GM23248 (cell line): Measurements from ENCODE around the gene USP2. TPM values are rescaled to one million over a fixed set of nuclear protein-coding genes. Genes with fewer than 3 reads are reported as not detected.
A peak's percentile ranks its signal among the peaks of the same experiment; 100 is the strongest.
"Not testable (repeated sequence)": the region's sequence is repeated elsewhere in the genome, so short reads cannot be mapped to it uniquely, and the experiment has no call there.

Source experiments
- DNase-seq: peaks from one replicate; pipeline ENCODE4 v3.0.0-alpha.2; 2015
- H2AFZ ChIP-seq: fragments of 200-600 bp; sonication (generic); 2 replicates; pipeline ENCODE4 v1.6.1; 2016; ENCODE audit warnings: antibody characterized with exemption
- H3F3A ChIP-seq: fragments of 200-600 bp; sonication (generic); 2 replicates; pipeline ENCODE4 v1.6.1; 2016; ENCODE audit warnings: mild to moderate bottlenecking, antibody characterized with exemption, mixed run types; ENCODE audit not compliant: insufficient read depth
- H3K27ac ChIP-seq: fragments of 200-600 bp; sonication (generic); 2 replicates; pipeline ENCODE4 v1.5.1; 2016; ENCODE audit warnings: mild to moderate bottlenecking
- H3K27me3 ChIP-seq: fragments of 200-600 bp; sonication (generic); replicated peaks from 2 replicates; pipeline ENCODE4 v1.6.1; 2016; ENCODE audit warnings: mild to moderate bottlenecking; ENCODE audit not compliant: insufficient read depth
- H3K36me3 ChIP-seq: fragments of 200-600 bp; sonication (generic); 2 replicates; pipeline ENCODE4 v1.6.1; 2016; ENCODE audit warnings: low read depth, mild to moderate bottlenecking
- H3K4me1 ChIP-seq: fragments of 200-600 bp; sonication (generic); 2 replicates; pipeline ENCODE4 v1.6.1; 2016; ENCODE audit warnings: mild to moderate bottlenecking; ENCODE audit not compliant: insufficient read depth
- H3K4me2 ChIP-seq: fragments of 200-600 bp; sonication (generic); one replicate; pipeline ENCODE4 v1.6.1; 2016; ENCODE audit warnings: mild to moderate bottlenecking; ENCODE audit not compliant: unreplicated experiment
- H3K4me3 ChIP-seq: fragments of 200-600 bp; sonication (generic); 2 replicates; pipeline ENCODE4 v1.5.1; 2016; ENCODE audit warnings: mild to moderate bottlenecking
- H3K79me2 ChIP-seq: fragments of 200-600 bp; sonication (generic); 2 replicates; pipeline ENCODE4 v1.6.1; 2016; ENCODE audit warnings: mild to moderate bottlenecking; ENCODE audit not compliant: insufficient read depth
- H3K9ac ChIP-seq: fragments of 200-600 bp; sonication (generic); 2 replicates; pipeline ENCODE4 v1.6.1; 2016; ENCODE audit warnings: mild to moderate bottlenecking
- H3K9me2 ChIP-seq: fragments of 200-600 bp; sonication (generic); 2 replicates; pipeline ENCODE4 v1.6.1; 2016; ENCODE audit warnings: mixed run types, mild to moderate bottlenecking, moderate library complexity; ENCODE audit not compliant: insufficient read depth
- H3K9me3 ChIP-seq: fragments of 200-600 bp; sonication (generic); one replicate; pipeline ENCODE4 v1.6.1; 2017; ENCODE audit warnings: low read depth
- H4K20me1 ChIP-seq: fragments of 200-600 bp; sonication (generic); 2 replicates; pipeline ENCODE4 v1.6.0; 2016; ENCODE audit not compliant: insufficient read depth
- EZH2 ChIP-seq: fragments of 200-600 bp; sonication (generic); IDR thresholded peaks from 2 replicates; pipeline ENCODE4 v1.6.1; 2018; ENCODE audit warnings: antibody characterized with exemption, mild to moderate bottlenecking; ENCODE audit not compliant: insufficient read depth, poor library complexity, severe bottlenecking
- EZH2phosphoT487 ChIP-seq: fragments of 200-600 bp; sonication (generic); IDR thresholded peaks from 2 replicates; pipeline ENCODE4 v1.6.1; 2018; ENCODE audit warnings: antibody characterized with exemption, moderate library complexity, mild to moderate bottlenecking, low read depth; ENCODE audit not compliant: insufficient read depth
- WGBS, 2 experiments: methylation state at CpG; one replicate each; pipeline ENCODE4 v1.1.6; 2015 to 2017; ENCODE audit warnings: low lambda C conversion rate in 2 of 2, low coverage in 1 of 2; ENCODE audit errors: missing lambda C conversion rate in 2 of 2; 5-methylcytosine and 5-hydroxymethylcytosine counted together
- in situ Hi-C: fragments of 300-500 bp; cut with MboI; formaldehyde crosslinking; loops from 2 replicates; pipeline ENCODE4 v1.15.0; 2020
- polyA plus RNA-seq: library from polyadenylated mRNA; unstranded; fragments of >200 nt; fragmentation: Nextera tagmentation; extraction: Ambion mirVana; gene quantifications from 2 replicates; pipeline ENCODE4 v1.2.1, GENCODE V29; 2016
- total RNA-seq: library from RNA; depleted of rRNA; stranded (reverse); fragments of >200 nt; shearing (Covaris generic); gene quantifications from 2 replicates; pipeline ENCODE4 v1.2.3, GENCODE V29; 2014

USP2 gene
- total and polyA plus RNA-seq, 2 experiments from 2014 or later, result 0.33 TPM; not detected in 1

DNA sequence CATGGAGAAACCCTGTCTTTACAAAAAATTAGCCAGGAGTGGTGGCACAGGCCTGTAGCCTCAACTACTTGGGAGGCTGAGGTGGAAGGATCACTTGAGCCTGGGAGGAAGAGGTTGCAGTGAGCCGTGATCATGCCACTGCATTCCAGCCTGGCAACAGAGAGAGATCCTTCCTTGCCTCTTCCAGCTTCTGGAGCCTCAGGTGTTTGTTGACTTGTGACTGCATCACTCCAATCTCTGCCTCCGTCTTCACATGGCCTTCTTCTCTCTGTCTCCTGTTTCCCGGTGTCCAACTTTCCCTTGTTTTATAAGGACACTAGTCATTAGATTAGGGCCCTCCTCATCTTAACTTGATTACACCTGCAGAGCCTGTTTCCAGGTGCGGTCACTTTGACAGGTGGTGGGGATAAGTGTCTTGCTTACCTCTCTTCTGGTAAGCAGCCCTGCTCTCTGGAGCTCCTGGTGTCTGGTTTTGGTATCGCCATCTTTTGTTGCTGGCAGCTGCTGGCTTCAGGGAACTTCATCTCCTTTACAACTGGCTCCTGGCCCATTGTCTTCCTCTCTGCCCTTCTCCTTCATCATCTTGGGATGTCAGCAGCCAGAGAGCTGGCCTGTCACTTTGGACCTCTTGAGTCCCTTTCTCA lies 8.2 kb upstream of the USP2 start:
- Histone ChIP-seq H3K79me2 (no peaks in the 10 kb centered on the region), H2AFZ (no peak overlapping the region), H3K4me3 (no peak overlapping the region), H3K27ac (no peak overlapping the region), H3K9me2 (no peaks in the 10 kb centered on the region), H3K4me1 (no peaks in the 10 kb centered on the region), H3F3A (no peaks in the 10 kb centered on the region), H3K36me3 (no peaks in the 10 kb centered on the region), H3K9ac (no peak overlapping the region), H3K9me3 (no peaks in the 10 kb centered on the region), H3K27me3 (peaks cover 4% of the 10 kb centered on the region; the same call in 1 of the 2 replicates), H3K4me2 (no peak overlapping the region), H4K20me1 (no peaks in the 10 kb centered on the region)
- peak; percentile 22 for DNase-seq
- in situ Hi-C loops, result no loop called here
- 74% methylated on average over 5 of the region's 5 CpGs for WGBS, 2 experiments
- TF ChIP-seq EZH2phosphoT487 (no peak), EZH2 (no peak)

DNA sequence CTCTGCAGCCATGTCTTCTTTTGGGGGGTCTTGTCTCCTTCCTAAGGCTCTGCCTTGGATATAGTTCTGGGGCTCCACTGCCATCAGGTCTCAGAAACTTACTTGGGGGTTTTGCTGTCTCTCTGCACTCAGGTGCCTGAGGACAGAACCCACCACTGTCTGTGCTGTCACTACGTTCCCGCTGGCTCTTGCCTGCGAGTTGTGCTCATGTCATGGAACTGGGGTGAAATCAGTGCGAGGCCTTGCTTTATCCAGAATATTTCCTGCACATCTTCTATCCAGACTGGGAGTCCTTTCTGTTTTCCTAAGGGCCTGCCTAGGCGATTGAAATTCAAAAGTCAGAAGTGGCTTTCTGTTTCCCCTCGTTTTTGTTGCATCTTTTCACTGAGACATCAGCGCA lies 6.6 kb upstream of the USP2 start:
- 71 to 78% methylated on average over 7 of the region's 7 CpGs for WGBS, 2 experiments
- no peak overlapping the region for H3K27ac ChIP-seq
- no peaks in the 10 kb centered on the region for H3K36me3 ChIP-seq
- no peak overlapping the region for H2AFZ ChIP-seq
- in situ Hi-C loops, result no loop called here
- no peaks in the 10 kb centered on the region for H3K9me2 ChIP-seq
- H3K9me3 ChIP-seq, result no peaks in the 10 kb centered on the region
- no peak overlapping the region for H3K4me2 ChIP-seq
- no peak for DNase-seq
- H4K20me1 ChIP-seq, result no peaks in the 10 kb centered on the region
- no peaks in the 10 kb centered on the region for H3K79me2 ChIP-seq
- TF ChIP-seq EZH2 (no peak), EZH2phosphoT487 (no peak)
- no peaks in the 10 kb centered on the region for H3K27me3 ChIP-seq
- H3K4me3 ChIP-seq, result no peak overlapping the region
- H3F3A ChIP-seq, result no peaks in the 10 kb centered on the region
- H3K4me1 ChIP-seq, result no peaks in the 10 kb centered on the region
- no peak overlapping the region for H3K9ac ChIP-seq

GRCh38 chr11:119384332-119384731 lies 2.8 kb upstream of the USP2 start:
- Histone ChIP-seq H3K4me2 (no peak overlapping the region), H3K9me2 (no peaks in the 10 kb centered on the region), H3K4me3 (no peak overlapping the region), H3K36me3 (no peaks in the 10 kb centered on the region), H4K20me1 (no peaks in the 10 kb centered on the region), H2AFZ (no peak overlapping the region), H3K4me1 (peaks cover 5% of the 10 kb centered on the region), H3F3A (no peaks in the 10 kb centered on the region), H3K79me2 (no peaks in the 10 kb centered on the region), H3K9ac (no peak overlapping the region), H3K9me3 (no peaks in the 10 kb centered on the region), H3K27me3 (no peaks in the 10 kb centered on the region), H3K27ac (no peak overlapping the region)
- TF ChIP-seq EZH2phosphoT487, result no peak
- no peak for TF ChIP-seq EZH2
- 69 to 74% methylated on average over 2 of the region's 2 CpGs for WGBS, 2 experiments
- no peak for DNase-seq
- in situ Hi-C loops, result no loop called here

GRCh38 chr11:119382513-119382912 lies 1.0 kb upstream of the USP2 start:
- H3K27ac ChIP-seq, H4K20me1 ChIP-seq, H3K4me1 ChIP-seq, H3K9me2 ChIP-seq, H3K27me3 ChIP-seq, H3K9me3 ChIP-seq, H3K36me3 ChIP-seq, in situ Hi-C loops, H3K79me2 ChIP-seq, DNase-seq, H3F3A ChIP-seq: not testable (repeated sequence)
- WGBS, 2 experiments, result 67 to 72% methylated on average over 13 to 14 of the region's 14 CpGs
- H2AFZ ChIP-seq, result peak overlapping the region; percentile 55
- peak overlapping the region; percentile 82 for H3K4me2 ChIP-seq
- peak overlapping the region; percentile 67; the same call in 1 of the 2 replicates for H3K4me3 ChIP-seq
- peak overlapping the region; percentile 76 for H3K9ac ChIP-seq

DNA sequence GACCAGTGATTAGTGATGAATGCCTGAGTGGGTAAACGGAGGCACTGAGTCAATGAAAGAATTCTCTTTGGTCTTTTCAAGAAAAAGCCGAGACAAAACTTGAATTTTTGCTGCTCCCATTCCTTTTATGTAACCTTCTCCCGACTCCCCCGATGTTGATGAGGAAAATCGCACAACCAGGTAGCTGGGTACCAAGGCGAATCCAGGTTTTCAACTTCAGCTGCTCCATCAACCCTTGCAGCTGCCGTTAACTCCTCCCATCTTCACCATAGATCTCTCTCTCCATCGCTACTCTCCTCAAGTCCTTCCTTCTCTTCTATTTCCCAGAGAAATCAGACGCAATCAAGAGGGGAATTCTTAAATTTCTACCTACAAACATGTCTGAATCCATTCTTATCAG lies 611 bp upstream of the USP2 start:
- Histone ChIP-seq H3K9ac (peak overlapping the region; percentile 76), H3F3A (no peaks in the 10 kb centered on the region), H3K27ac (no peak overlapping the region; the same call in 1 of the 2 replicates), H3K4me3 (peak overlapping the region; percentile 67), H3K27me3 (no peaks in the 10 kb centered on the region), H3K36me3 (no peaks in the 10 kb centered on the region), H3K79me2 (no peaks in the 10 kb centered on the region), H2AFZ (peak overlapping the region; percentile 55), H4K20me1 (no peaks in the 10 kb centered on the region), H3K4me1 (peaks cover 5% of the 10 kb centered on the region), H3K9me2 (no peaks in the 10 kb centered on the region), H3K4me2 (peak overlapping the region; percentile 82), H3K9me3 (no peaks in the 10 kb centered on the region)
- TF ChIP-seq EZH2 (no peak), EZH2phosphoT487 (no peak)
- WGBS, 2 experiments, result 1 to 3% methylated on average over 9 of the region's 9 CpGs
- DNase-seq, result peak; percentile 40
- in situ Hi-C loops, result no loop called here
